ENCODE results near the gene CSTB.
"Not testable (repeated sequence)": the region's sequence is repeated elsewhere in the genome, so short reads cannot be mapped to it uniquely, and the experiment has no call there.

Gene CSTB, protein sequence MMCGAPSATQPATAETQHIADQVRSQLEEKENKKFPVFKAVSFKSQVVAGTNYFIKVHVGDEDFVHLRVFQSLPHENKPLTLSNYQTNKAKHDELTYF

DNA sequence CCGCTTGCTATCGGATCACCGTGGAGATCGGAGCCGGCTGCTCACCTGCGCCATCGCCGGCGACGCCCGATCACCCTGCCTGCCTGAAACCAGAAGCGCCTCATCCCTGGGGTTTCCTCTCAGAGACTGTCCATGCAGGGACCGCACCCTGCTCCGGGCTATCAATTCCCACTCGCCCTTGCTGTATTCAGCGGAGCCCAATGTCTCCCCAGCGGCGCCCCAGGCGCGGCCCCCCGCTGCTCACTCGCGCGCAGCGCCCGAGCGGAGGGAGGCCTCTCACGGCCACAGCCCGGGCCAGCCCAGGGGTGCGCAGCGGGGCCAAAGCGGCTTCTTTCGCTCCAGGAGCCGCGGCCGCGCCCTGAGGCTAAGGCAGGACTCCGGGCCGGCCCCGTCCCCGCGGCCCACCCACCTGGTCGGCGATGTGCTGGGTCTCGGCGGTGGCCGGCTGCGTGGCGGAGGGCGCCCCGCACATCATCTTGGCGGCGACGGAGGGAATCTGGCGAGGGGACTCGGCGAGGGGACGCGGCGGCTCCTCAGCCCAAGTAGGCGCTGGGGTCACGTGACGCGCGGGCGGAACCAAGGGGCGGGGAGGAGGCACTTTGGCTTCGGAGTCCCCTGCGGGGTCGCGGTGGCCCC lies at the start of gene CSTB:
TSS of gene CSTB (minus strand) at position 514 of the 636 bp plus-strand sequence. CDS start at position 475, 39 bp downstream.
- no peak for DNase-seq

DNA sequence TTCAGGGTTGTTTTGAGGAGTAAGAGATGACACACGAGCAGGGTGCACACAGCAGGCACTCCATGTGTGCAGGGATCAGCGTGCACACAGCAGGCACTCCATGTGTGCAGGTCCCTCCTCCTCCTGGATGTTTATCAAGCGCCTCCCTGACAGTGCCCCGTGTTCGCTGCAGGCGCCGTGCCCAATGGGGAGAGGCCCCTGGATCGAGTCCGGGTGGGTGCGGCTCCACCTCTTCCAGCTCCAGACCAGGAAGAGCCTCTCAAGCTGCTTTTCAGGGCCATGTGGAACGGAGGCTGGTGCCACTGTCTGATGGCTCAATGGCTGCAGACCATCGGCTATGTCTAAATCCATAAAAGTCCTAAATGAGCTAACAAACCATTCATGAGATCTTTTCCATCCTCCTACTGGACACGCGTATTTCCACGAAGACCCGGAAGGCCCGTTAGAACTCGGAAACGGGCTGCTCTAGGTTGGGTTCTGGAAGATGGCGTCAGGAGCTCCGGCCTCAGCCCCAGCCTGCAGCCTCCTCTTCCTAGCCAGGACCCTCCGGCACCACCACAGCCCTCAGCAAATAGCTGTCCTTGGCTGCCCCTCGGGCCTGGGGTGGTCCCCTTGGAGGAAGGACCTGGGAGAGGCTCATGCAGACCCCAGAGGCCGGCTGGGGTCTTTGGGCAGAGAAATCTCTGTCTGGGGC lies 49.3 kb upstream of the CSTB start:
- DNase-seq = no peak

DNA sequence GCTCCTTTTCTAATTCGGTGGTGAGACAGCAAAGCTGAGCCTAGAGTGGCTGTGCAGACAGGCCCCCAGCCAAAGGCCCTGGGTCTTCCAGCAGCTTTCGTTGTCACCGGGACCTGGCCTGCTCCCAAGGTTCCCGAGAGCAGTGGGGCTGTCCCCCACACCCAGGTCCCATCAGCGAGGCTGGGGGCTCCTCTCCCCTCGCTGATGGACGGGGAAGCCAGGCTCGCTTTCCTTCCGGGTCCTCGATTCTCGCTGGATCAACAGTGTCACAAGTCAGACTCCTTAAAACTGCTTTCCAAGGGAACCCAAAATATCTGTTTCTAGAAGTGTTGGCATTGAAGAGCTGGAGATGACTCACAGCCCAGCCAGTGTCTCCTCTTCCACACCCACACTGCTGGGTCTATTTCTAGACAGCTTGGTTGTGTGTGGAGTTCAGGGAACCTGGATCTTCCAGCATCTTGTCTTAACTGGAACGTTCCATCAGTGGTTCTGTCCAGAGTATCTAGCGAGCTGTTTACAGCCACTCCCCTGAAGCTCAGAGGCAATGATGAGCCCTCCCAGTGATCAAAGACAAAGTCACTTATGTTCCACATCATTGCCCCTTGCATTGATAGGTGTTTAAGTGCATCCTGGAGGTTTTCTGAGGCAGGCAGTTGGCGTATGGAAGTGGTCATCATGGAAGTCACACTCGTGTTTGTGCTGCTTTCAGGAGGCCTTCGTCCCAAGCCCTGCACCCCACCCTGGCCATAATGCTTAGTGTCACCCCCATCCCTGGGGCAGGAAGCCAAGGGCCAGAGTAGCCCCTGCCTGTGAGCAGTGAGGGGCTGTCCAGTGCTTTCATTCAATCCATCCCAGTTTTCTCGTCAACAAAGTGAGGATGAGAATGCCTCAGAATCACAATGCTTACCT lies 48.5 kb upstream of the CSTB start:
- no peak for DNase-seq

DNA sequence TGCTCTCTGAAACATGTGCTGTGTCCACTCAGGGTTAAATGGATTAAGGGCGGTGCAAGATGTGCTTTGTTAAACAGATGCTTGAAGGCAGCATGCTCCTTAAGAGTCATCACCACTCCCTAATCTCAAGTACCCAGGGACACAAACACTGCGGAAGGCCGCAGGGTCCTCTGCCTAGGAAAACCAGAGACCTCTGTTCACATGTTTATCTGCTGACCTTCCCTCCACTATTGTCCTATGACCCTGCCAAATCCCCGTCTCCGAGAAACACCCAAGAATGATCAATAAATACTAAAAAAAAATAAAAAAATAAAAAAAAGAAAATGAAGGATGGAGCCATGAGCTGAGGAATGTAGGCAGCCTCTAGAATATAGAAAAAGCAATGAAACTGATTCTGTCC lies 46.6 kb upstream of the CSTB start:
- not testable (repeated sequence) for DNase-seq

DNA sequence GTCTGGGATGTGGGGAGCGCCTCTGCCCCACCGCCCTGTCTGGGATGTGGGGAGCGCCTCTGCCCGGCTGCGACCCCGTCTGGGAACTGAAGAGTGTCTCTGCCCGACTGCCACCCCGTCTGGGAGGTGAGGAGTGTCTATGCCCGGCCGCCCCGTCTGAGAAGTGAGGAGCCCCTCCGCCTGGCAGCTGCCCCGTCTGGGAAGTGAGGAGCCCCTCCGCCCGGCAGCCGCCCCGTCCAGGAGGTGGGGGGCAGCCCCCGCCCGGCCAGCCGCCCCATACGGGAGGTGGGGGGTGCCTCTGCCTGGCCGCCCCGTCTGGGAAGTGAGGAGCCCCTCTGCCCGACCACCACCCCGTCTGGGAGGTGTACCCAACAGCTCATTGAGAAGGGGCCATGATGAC lies 46.1 kb upstream of the CSTB start:
- DNase-seq = not testable (repeated sequence)

DNA sequence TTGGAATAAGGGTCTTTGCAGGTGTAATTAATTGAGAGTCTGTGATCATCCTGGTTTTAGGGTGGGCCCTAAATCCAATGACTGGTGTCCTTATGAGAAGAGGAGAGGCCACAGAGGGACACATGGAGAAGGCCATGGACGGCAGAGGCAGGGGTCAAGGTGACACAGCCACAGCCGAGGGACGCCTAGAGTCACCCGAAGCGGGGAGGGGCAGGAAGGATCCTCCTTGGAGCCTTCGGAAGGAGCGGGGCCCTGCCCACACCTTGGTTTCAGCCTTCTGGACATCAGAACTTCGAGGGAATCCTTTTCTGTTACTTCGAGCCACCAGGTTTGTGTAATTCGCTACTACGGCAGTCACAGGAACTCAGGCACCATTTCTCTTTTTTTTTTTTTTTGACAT lies 44.4 kb upstream of the CSTB start:
- no peak for DNase-seq

DNA sequence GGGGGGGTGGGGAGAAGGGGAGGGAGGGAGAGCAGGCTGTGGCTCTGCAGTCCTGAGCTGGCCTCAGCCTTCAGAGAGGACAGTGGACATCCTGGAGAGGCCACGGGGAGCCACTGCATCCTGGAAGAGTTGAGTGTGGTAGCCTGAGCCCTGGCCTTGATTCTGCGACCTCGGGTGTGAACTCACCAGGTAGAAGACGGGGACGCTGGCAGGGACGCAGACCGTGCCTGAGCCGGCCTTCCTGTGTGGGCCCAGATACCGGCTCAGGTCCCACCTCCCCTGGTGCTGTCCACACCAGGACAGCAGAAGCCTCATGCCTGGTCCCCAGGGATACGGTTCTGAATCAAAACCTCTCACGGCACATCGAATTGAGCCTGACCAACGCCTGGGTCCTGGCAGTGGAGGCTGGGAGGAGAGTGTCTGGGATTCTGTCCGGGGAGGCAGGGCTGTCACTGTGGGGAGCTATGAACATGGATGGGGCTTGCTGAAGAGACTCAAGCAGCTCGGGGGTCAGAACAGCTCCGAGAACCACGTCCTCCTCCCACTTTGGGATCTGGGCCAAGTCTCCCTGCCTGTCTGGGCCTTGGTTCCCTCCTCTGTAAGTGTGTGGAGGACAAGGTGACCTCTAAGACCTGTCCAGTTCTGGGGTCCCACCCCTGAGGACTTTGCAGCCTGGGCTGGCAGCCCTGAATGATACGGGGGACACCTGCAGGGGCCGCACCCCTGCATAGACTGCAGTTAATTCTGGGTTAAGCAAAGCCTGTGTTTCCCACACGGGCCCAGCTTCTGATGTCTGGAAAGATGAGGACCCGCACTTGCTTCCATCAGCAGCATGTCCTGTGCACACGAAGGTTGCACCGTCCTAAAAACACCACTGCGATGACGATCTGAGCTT lies 43.6 kb upstream of the CSTB start:
- DNase-seq = no peak

DNA sequence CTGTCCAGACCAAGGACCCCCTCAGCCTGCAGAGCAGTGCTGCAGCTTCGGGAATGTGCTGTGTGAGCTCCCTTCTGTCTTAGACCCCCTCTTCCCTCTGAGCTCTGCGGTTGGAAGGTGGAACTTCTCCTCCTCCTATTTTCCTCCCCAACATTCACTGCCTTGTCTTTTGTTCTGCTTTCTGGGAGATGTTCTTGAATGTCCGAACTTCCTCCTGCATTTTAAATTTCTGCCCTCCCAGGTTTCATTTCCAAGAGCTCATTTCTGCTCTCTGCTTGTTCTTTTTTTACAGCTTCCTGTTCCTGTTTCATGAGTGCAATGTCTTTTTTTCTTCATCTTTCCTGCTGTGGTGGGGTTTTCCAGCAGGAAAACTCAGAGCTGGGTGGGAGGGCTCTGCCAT lies 42.6 kb upstream of the CSTB start:
- no peak for DNase-seq

DNA sequence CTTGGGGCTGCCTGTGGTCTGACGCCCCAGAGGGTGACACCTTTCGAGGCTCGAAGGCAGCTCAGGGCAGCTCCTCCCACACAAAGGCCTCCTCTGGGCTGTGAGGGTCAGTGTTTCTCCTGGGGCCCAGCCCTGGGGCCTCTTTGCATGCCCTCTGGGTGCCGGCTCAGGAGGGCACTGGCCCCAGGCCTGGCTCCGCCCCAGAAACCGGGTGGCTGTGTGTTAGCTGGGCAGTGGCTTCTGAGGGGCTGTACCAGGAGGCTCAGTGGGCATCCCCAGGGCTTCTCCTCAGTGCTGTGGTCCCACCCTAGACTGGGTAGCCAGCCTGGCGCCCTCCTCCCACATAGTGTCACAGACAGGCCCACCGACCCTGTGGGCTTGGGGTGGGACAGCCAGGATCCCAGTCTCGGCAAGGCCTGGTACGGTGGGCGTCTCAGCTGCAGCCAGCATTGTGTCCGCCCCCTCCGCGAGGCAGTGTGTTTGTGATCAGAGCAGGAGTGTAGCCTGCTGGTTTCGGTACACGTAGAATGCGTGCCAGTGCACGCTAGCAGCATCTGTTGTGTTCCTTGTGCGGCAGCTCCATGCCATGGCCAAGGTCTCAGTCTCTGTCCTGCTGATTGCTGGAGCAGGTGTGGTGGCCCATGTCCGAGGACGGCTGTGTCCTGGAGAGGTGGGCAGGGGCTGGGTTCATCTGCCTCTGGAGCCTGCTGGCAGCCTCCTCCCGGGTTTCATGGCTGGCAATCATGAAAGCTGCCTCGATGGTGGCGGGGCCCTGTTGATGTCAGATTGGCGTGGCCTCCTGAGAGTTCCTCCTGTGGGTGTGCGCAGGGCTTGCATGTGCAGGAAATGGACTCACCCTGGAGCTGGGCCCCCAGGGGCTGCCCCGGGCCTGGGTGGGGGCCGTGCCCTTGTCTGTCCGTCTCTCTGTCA lies 41.3 kb upstream of the CSTB start:
- no peak for DNase-seq

DNA sequence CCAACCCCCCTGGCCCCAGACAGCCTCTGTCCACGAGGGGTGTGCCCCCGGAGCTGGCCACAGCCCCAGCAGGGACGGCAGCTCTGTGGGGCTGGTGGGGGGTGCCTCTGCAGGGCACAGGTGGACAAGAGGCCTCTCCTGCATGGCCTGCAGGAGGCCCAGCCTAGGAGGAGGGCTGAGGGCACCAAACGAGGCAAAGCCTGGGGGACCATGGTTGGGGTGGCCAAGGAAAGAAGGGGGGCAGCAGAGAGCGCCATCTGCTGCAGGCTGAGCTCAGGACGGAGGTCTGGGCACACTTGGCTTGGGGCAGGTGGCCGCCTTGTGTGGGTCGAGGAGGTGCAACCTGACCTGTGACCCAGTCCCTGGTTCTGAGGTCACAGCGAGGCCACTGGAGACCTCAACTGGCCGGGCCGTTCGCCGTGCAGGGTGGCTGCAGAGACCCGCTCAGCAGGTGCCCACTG lies 40.5 kb upstream of the CSTB start:
- DNase-seq = no peak

DNA sequence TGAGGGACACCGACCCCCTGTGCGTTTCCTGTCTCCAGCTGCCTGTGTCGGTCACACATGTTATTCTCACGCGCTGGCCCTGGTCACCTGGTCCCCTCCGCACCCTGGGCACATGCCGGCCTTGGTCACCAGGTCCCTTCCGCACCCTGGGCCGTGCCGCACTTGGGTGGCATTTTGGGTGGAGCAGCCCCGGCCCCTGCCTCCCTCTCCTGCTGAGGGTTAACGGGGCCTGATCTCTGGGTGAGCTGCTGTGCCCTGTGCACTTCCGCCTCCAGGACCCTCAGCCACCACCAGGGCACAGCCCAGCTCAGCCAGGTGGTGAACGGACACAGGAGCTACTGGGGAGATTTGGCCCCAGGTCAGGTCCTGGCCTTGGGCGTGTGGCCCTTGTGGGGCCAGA lies 39.9 kb upstream of the CSTB start:
- DNase-seq = no peak

DNA sequence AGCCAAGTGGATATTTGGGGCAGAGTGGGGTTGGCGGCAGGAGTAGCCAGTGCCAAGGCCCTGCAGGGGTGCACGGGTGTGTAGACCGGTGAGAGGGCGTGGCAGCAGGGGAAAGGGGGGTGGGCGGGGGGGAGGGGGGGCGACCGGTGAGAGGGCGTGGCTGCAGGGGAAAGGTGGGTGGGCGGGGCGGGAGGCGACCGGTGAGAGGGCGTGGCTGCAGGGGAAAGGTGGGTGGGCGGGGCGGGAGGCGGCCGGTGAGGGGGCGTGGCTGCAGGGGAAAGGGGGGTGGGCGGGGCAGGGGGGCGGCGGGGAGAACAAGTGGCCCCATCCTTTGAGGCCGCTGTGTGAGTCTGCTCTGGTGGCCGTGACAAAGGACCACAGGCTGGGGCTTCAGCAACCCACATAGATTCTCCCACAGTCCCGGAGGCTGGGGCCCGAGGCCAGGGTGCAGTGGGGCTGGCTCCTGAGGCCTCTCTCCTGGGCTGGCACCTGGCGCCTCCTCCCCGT lies 39.1 kb upstream of the CSTB start:
- no peak for DNase-seq

DNA sequence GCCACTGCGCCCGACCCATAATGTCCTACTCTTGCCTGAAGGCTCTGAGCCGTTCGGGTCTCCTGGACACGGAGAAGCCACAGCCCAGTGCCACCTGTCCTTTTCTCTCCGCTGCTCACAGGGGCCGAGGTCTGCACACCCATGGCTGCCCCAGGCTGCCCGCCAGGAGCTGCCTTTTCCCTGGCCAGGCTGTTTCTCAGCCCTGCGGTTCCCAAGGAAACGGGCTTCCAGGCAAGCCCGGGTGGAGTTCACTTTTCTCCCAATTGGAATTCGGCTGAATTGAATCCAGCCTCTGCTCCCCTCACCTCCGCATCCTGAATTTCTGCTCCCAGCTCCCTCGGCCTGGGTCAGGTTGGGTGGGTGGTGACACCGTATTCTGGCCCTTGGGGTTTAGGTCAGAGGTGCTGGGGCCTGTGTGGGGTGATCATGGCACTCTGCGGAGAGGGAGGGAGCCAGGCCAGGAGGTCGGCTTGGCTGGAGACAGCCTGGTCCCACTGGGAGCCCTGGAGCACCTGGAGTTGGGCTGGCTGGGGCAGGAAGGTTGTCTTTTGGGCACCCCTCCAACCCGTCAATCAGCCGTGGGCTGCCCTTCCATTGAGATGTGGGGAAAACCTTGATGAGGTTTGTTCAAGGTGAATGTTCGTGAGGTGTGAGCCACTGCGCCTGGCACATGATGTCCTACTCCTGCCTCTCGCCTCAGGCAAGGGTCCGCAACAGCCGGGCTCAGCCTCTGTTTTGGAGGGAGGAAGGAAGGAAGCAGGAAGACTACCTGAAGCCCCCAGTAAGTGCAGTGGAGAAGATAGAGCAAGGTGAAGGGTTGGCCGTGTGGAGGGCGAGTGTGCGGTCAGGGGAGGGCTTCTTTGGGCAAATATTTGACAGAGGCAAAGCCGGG lies 38.4 kb upstream of the CSTB start:
- DNase-seq = no peak

DNA sequence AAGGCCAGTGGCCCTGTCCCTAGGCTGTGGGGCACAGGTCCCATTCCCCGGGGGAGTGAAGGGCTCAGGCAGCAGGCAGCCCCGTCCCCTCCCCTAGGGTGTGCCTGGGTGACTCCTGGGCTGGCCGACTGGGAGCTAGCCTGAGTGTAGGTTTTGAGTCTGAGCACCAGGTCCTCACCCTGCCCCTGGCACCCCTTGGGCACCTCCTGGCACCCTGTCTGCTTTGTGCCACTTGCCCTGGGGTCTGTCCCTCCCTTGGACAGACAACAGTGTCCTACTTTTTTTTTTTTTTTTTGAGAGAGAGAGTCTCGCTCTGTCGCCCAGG lies 37.5 kb upstream of the CSTB start:
- DNase-seq = no peak

DNA sequence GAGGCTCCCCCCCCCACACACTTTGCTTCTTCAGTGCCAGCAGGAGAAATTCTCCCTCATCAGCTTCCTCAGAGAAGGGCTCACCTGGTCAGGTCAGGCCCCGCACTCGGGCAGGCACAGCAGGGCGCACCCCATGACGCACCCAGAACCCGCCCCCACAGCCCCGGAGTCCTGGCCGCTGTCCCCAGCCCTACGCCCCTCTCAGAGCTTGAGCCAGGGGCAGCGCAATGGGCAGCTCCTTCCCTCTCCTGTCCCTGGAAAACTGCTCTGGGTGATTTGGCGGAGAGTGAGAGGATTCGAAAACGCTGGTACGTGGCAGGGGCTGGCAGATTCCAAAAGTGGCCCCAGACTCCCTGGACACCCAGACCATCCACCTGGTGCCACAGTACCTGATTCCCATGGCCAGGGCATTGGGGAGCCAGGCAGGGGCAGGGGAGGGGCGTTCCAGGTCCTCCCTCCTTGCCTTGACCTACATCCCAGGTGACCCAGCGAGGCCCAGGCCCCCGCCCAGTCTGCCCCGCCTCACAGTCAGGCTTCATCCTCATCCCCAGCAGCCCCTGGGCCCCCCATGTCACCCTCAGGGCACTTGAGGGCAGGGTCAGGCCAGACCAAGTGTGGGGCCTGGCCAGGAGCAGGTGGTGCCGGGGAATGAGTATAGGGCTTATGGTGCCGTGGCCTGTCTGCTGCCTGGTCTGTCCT lies 37.0 kb upstream of the CSTB start:
- no peak for DNase-seq

DNA sequence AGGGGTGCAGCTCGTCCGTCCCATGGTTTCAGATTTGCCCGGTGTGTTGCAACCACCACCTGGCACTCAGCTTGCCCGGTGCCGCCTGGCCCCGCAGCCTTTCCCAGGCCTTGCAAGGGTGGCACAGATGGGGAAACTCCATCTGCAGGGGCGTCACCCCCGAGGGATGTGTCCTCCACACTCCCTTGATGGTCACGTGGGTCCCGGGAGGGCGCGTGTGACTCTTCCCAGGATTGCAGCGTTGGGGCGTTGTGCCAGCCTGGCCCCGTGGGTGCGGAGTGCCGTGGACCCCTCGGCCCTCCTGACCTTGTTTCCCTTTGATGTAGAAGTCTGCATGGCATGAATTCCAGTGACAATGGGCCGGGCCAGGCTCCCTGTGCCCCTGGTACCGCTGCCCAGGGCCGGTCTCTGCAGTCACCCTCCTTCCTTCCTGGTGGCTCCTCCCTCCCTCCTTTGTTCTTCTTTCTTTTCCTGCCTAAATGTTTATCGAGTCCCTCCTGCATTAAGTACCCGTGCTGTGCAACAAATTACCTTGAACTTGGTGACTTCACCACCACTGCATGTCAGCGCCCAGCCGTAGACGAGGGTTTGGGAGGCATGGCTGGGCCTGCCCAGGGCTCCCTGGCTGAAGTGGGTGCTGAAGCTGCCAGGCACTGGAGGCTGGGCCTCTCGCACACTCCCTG lies 36.2 kb upstream of the CSTB start:
- peak; percentile 27 for DNase-seq

DNA sequence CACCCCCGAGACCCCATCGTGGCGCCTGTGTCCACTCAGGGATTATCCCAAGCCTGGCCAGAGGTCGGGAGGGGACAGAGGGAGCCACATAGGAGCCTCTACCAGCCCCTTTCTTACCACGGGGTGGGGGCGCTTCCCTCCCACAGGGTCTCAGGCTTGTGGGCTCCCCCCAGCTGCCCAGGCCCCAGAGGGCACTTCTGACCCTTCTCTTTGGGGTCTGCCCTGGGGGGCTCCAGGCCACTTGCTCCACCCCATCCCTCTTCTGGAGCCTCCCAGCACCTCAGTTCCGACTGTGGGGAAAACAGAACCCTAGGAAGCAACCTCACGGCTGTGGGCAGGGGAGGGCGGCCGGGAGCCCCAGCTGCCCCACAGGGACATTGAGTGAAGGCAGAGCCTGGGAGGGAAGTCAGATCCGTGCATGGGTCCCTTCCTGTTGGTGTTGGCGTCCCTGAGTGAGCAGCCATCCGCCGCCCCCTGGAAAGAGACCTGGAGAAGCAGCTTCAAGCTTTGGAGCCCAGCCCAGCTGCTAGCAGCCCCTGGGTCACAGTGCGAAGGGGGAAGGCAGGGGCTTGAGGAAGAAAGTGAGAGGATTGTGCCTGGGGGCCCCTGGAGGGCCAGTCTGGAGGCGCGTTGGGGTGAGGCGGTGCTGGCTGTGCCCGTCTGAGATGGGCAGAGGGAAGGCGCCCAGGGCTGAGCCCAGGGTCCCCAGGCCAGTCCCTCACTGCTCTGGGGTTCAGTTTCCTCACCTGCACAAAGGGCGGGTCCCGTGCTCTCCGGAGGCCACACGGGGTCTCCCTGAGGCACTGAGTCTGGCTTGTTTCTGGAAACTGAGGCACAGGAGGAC lies 35.4 kb upstream of the CSTB start:
- no peak for DNase-seq
